Stomach (tissue), 4 donors: ENCODE data around the gene FAT3.

ENCODE experiments used
- CTCF ChIP-seq, 7 experiments: fragments of 450-650 bp in 4 of 7; fragments of 200-600 bp in 3 of 7; sonication (generic) in 3 of 7; IDR thresholded peaks; one replicate each; pipeline ENCODE4 v1.5.1; 2016 to 2019; ENCODE audit warnings: antibody characterized with exemption in 7 of 7, control low read depth in 2 of 7, mild to moderate bottlenecking in 1 of 7
- EP300 ChIP-seq: sonication (generic); formaldehyde crosslinking; IDR thresholded peaks from one replicate; pipeline ENCODE4 v1.6.1; 2017; ENCODE audit warnings: antibody characterized with exemption
- POLR2A ChIP-seq, 4 donors: fragments of 450-650 bp; IDR thresholded peaks; one replicate each; pipeline ENCODE4 v1.6.1; 2016; ENCODE audit warnings: antibody characterized with exemption in 4 of 4, control low read depth in 2 of 4, mild to moderate bottlenecking in 1 of 4, moderate library complexity in 1 of 4
- POLR2AphosphoS5 ChIP-seq, 3 donors: sonication (generic); formaldehyde crosslinking; IDR thresholded peaks; one replicate each; pipeline ENCODE4 v1.6.1; 2016; ENCODE audit warnings: antibody characterized with exemption in 3 of 3

GRCh38 chr11:92219476-92219875 lies 5.1 kb upstream of the FAT3 start:
- TF ChIP-seq CTCF (IDR thresholded peaks at IDR 0.05) (no peak), POLR2AphosphoS5 (IDR thresholded peaks at IDR 0.05) (no peak), POLR2A (IDR thresholded peaks at IDR 0.05) (no peak), EP300 (no peak)
